HG03442 (cell line): ENCODE data around the gene GRK3.
A peak's percentile ranks its signal among the peaks of the same experiment; 100 is the strongest.
"Not testable (repeated sequence)": the region's sequence is repeated elsewhere in the genome, so short reads cannot be mapped to it uniquely, and the experiment has no call there.

ENCODE experiments used
- ATAC-seq: cut with Tn5 transposase; IDR thresholded peaks from one replicate; pipeline ENCODE4 v1.9.1; 2021; ENCODE audit warnings: mild to moderate bottlenecking, moderate library complexity; ENCODE audit not compliant: unreplicated experiment

GRK3 gene

DNA sequence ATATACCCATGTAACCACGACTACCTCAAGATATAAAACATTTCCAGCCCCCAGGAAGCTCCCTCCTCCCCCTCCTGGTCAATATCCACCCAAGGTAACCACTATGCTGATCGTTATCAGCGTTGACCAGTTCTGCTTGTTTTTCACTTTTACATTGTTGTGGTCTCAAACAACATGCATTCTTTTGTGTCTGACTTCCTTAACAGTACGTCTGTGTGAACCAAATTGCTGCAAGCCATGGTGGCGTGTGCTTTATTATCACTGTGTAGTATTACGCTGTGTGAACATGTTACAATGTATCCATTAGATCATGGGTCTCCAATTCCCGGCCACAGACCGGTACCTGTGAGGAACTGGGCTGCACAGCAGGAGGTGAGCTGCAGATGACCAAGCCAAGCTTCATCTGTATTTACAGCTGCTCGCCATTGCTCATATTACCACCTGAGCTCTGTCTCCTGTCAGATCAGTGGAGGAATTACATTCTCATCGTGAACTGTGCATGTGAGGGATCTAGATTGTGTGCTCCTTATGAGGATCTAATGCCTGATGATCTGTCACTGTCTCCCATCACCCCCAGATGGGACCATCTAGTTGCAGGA lies 15.5 kb upstream of the GRK3 start:
- ATAC-seq, result no peak

DNA sequence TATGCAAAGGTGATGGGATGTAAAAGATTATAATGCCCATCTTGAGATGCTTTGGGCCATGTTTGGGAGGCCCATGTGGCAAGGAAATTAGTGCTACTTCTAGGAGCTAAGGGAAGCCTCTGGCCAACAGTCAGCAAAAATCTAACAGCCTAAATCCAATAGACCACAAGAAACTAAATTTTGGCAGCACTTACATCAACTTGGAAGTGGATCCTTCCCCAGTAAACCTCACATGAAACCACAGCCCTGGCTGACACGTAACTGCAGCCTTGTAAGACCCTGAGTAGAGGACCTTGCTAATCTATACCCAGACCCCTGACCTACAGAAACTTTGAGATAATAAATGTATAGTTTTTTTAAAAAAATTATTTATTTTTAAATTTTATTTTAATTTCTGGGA lies 13.1 kb upstream of the GRK3 start:
- no peak for ATAC-seq

DNA sequence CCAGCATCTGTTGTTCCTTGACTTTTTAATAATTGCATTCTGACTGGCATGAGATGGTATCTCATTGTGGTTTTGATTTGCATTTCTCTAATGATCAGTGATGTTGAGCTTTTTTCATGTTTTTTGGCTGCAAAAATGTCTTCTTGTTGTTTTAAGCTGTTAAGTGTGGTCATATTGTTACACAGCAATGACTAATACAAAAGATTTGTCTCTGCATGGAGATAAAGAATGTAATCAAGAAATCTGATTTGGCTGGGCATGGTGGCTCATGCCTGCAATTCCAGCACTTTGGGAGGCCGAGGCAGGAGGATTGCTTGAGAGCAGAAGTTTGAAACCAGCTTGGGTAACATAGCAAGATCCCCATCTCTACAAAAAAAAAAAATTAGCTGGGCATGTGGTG lies 12.1 kb upstream of the GRK3 start:
- ATAC-seq, result not testable (repeated sequence)

- ATAC-seq, result no peak
Observed at GRCh38 chr22:25553131-25553530, 11.3 kb upstream of the GRK3 start.

DNA sequence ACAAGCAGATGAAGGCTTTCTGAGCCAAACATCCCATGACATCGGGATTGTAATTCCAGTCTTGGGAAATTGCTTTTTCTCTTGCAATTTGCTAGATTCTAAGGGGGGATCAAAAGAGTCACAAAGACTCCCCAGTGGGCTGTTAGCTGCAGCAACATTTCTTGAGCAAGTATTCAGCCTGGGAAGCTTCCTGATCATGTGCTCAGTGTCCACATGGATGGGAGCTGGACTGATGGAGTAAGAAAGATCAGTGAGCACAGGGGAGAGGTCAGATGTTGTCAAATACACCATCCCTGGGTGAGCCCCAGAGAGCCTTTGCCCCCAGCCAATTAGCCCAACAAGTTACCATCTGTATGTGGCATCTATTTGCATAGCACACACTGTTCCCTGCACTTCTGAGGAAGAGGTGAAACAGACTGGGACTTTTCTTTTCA lies 10.2 kb upstream of the GRK3 start:
- ATAC-seq, result no peak

DNA sequence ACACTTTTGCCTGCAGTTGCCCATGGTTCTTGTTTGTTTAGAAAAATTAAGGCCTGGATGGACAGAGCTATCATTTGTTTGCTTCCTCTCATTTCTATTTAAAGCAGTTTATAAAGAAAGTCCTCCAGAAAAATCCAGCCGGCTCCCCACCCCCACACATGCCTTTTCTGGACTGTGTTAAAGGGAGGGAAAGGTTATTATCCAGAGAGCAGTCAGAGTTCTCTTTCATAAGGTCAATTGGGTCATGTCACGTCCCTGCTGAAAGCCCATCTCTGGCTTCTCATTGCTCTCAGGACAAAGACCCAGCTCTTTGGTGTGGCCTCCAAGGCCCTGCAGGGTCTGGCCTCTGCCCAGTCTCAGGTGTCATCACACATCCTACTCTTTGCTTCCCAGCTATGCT lies 9.8 kb upstream of the GRK3 start:
- no peak for ATAC-seq

DNA sequence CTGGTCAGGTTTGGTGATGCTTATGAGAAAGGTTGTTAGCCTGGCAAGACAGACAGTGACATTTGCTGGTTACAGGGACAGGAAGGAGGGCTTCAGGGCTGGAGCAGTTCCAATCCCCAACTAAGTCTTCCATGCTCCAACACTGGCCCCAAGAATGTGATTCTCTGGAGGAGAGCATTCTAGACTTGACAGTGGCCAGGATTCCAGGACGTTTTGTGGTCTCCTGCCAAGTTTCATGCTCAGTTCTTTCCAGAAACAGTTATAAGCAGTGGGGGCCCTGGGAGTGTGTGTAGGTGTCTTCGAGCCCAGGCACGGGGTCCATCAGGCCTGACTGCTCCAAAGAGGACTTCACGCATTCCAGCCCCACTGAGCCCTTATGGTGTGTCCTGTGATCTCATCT lies 8.9 kb upstream of the GRK3 start:
- no peak for ATAC-seq

DNA sequence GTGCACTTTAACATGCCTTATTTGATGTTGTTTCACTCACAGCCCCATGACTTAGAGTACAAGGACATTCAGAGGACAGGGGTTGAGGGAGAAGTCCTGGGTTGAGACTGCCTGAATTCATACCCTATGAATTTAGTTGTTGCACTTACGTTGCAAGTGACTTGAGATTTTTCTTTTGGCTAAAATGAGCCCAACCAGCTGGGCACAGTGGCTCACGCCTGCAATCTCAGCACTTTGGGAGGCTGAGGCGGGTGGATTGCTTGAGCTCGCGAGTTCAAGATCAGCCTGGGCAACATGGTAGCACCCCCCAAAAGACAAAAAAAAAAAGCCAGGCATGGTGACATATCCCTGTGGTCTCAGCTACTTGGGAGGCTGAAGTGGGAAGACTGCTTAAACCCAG lies 7.3 kb upstream of the GRK3 start:
- ATAC-seq, result no peak

GRCh38 chr22:25558341-25558740 lies 6.1 kb upstream of the GRK3 start:
- ATAC-seq, result no peak

DNA sequence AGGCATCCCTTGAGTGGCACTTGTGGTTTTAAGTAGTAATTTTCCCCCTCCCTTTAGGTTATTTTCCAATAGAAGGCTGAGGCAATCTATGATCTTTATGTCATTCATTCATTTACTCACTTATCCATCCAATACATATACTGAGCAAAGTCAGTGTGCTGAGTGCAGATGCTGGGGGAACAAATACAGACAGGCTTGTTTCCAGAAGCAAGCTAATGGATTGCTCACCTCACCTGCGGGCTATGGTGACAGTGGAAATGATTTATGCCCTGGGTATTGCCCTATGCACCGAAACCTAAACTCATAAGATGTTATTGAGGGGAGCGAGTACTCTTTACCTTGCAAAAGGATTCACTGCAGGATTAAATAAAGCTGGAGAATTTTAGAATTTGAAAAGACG lies 4.6 kb upstream of the GRK3 start:
- ATAC-seq, result not testable (repeated sequence)

GRCh38 chr22:25561182-25561581 lies 3.3 kb upstream of the GRK3 start:
- not testable (repeated sequence) for ATAC-seq

DNA sequence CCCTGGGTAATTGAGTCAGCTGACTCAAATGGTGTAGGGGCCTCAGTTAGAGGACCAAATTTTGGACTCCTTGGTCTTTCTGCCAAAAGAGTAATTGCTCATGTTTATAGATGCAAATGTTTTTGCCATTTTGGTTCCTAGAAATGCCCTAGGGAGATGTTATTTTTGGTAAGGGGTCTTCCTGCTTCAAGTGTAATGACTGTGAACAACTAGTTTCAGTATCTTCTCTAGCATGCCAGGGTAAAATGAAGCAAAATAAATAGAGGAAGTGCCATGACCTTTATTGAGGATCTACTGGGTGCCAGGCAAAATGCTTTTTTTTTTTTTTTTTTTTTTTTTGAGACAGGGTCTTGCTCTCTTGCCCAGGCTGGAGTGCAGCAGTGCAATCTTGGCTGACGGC lies 2.5 kb upstream of the GRK3 start:
- ATAC-seq, result not testable (repeated sequence)

DNA sequence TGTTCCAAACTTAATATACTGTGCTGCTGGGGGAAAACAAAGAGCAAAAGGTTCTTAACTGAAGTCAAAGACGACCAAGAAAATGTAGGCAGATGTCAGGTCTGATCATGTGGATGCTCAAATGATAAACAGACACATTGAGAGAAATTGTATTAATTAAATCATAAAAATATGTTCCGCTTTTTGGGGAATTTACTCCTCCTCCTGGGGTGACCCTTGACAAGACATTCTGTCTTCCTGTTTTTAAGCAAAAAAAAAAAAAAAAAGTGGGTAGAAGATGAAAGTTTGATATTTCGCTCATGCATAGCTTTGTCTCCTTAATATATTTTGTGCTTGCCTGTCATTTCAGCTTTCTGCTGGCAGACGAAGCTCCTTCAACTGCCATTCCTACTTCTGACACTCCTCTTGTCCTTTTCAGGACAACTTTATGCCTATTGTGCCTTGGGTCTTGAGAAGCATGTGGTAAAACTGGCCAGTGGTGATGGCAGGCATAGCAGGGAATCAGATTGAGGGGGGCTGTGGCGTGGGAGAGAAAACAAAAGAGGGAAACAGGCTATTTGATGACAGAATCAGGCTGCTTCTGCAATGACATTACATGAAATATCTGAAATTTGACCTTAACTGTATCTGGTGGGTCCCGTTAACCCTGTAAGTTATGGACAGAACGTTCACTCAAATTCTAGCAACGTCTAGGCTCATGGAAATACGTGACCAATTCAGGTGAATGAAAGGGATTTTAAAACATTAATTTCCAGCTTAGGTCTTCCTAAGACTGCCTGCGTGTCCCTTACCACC lies 1.3 kb upstream of the GRK3 start:
- not testable (repeated sequence) for ATAC-seq

DNA sequence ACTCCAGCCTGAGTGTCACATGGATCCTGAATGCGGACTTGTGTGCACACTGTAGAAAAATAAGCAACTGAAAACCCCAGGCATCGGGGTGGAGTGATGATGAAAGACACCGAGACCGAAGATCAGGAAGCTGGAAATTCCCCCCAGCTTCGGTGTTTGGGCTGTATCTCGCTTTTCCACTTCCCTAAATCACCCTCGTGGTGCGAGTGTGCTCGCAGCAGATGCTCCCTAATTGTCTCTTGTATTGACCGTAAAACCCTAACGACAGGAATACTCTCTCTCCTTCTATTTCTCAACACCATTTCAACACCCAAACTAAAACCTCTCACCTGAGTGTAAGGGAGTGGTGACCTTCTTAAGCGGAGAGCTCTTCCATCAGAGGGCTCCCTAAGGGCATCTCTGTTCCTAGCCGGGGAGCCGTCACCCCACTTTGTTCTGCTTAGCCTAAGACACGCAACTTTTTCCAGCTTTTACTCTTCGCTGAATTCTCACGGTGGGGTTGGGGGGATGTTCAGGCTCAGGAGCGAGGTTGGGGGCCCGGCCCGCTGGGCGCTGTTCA lies 635 bp upstream of the GRK3 start:
- peak; percentile 18 for ATAC-seq

- peak; percentile 12 for ATAC-seq
Observed at GRCh38 chr22:25564979-25565677, 653 bp downstream of the GRK3 start.

- no peak for ATAC-seq
Observed at GRCh38 chr22:25566186-25566897, 1.9 kb downstream of the GRK3 start.

DNA sequence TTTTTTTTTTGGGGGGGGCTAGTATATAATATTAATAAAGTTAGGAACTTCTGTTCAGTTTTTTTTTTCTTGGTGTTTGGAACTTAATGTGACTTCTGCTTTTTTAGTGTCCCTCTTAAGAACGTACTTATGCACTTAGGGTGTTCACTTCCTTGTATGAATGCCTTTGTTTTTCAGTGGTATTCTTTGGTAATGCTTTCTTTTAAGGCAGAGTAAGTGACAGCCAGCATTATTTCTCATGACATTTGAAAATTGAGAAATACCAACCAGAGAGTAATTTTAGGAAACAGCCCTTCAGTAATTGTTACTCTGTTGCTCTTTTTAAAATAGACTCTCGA lies 2.4 kb downstream of the GRK3 start:
- no peak for ATAC-seq

GRCh38 chr22:25567251-25567675 lies 2.8 kb downstream of the GRK3 start:
- no peak for ATAC-seq

DNA sequence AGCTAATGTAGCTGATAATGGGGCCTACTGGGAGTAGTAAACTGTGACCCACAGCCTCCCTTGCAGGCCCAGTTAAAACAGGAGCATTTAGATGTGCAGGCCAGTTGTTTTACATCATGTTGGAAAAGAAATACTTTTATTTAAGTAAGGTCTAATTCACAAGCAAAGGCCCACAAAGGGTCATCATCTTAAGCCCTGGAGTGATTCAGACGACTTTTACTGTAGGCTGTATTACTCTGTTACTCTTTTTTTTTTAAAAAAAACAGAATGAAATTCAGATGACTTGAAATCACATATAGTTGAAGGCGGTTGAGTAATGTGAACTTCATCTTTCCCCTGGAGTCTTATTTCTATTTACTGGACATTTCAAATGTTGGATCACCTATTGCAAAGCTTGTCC lies 3.6 kb downstream of the GRK3 start:
- not testable (repeated sequence) for ATAC-seq

DNA sequence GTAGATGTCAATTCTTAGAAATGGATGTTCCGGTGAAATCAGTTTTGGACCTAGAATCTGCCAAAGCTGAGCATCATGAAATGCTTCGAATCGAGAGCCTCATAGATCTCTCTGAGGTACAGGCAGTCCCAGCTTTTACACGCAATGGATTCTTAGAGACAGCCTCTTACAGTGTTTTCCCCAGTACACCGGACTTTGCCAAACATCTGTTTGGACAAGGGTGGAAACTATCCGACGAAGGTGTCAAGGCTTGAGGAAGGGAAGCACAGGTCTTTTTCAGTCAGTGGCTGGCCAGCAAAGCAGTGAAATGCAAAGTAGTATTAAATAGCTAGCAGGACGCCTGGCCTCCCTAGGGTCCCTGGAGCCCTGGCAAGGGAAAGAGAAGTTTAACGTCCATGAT lies 4.9 kb downstream of the GRK3 start:
- no peak for ATAC-seq

- ATAC-seq, result no peak
Observed at GRCh38 chr22:25569983-25570382, 5.5 kb downstream of the GRK3 start.
